ENCODE measurements around the gene TMED9. TPM values are rescaled to one million over a fixed set of nuclear protein-coding genes. Genes with fewer than 3 reads are reported as not detected.
"Not testable (repeated sequence)": the region's sequence is repeated elsewhere in the genome, so short reads cannot be mapped to it uniquely, and the experiment has no call there.

The TMED9 gene
- total RNA-seq, 1 donor from 2014 or later = 102 TPM

GRCh38 chr5:177557041-177557647, 34.9 kb upstream of the TMED9 start:
- TF ChIP-seq CTCF (conservative IDR thresholded peaks at IDR 0.05; ENCODE audit: low read depth, low read length) = no peak

GRCh38 chr5:177557796-177558195, 34.2 kb upstream of the TMED9 start:
- no peak for TF ChIP-seq CTCF (conservative IDR thresholded peaks at IDR 0.05; ENCODE audit: low read depth, low read length)
- no peak for DNase-seq (ENCODE audit: low read depth)
- no peak overlapping the region for H3K4me3 ChIP-seq (ENCODE audit: low read depth, low read length)

More at GRCh38 chr5:177557041-177557647, 34.9 kb upstream of the TMED9 start:
- no peak for DNase-seq (ENCODE audit: low read depth)
- no peak overlapping the region for H3K4me3 ChIP-seq (ENCODE audit: low read depth, low read length)

- not testable (repeated sequence) for H3K4me3 ChIP-seq (ENCODE audit: low read depth, low read length); DNase-seq (ENCODE audit: low read depth)
Measured at GRCh38 chr5:177559446-177559941, 32.5 kb upstream of the TMED9 start.

- no peak for DNase-seq (ENCODE audit: low read depth)
- no peak for TF ChIP-seq CTCF (conservative IDR thresholded peaks at IDR 0.05; ENCODE audit: low read depth, low read length)
- H3K4me3 ChIP-seq (ENCODE audit: low read depth, low read length) = no peak overlapping the region
Measured at GRCh38 chr5:177565046-177565445, 27.0 kb upstream of the TMED9 start.

GRCh38 chr5:177568326-177568725, 23.7 kb upstream of the TMED9 start:
- TF ChIP-seq CTCF (conservative IDR thresholded peaks at IDR 0.05; ENCODE audit: low read depth, low read length) = no peak
- H3K4me3 ChIP-seq (ENCODE audit: low read depth, low read length) = no peak overlapping the region
- DNase-seq (ENCODE audit: low read depth) = no peak

GRCh38 chr5:177569894-177570293, 22.1 kb upstream of the TMED9 start:
- no peak for TF ChIP-seq CTCF (conservative IDR thresholded peaks at IDR 0.05; ENCODE audit: low read depth, low read length)
- H3K4me3 ChIP-seq (ENCODE audit: low read depth, low read length) = no peak overlapping the region
- no peak for DNase-seq (ENCODE audit: low read depth)

- no peak for DNase-seq (ENCODE audit: low read depth)
- H3K4me3 ChIP-seq (ENCODE audit: low read depth, low read length) = no peak overlapping the region
- TF ChIP-seq CTCF (conservative IDR thresholded peaks at IDR 0.05; ENCODE audit: low read depth, low read length) = no peak
Measured at GRCh38 chr5:177575488-177575887, 16.5 kb upstream of the TMED9 start.

Measured in epithelial cell of proximal tubule (primary cell).